Trophoblast cell (in vitro differentiated cells and primary cell): Measurements from ENCODE around the gene STXBP3.

Experiments
- DNase-seq, 2 donors: peaks; one replicate each; pipeline ENCODE4 v3.0.0-alpha.2; 2016
- H2AFZ ChIP-seq: 2 replicates; pipeline ENCODE4 v1.6.1; 2013; ENCODE audit warnings: low read length, moderate library complexity, mild to moderate bottlenecking; ENCODE audit not compliant: insufficient read depth, poor library complexity
- H2AK5ac ChIP-seq: 2 replicates; pipeline ENCODE4 v1.6.1; 2013; ENCODE audit warnings: mild to moderate bottlenecking, low read length
- H2BK120ac ChIP-seq: 2 replicates; pipeline ENCODE4 v1.6.1; 2013; ENCODE audit warnings: low read length, mild to moderate bottlenecking, moderate library complexity; ENCODE audit not compliant: insufficient read depth, poor library complexity
- H2BK12ac ChIP-seq: 2 replicates; pipeline ENCODE4 v1.6.1; 2013; ENCODE audit warnings: mild to moderate bottlenecking, low read length, moderate library complexity
- H2BK5ac ChIP-seq: 2 replicates; pipeline ENCODE4 v1.6.1; 2013; ENCODE audit warnings: low read length, low read depth, moderate library complexity, mild to moderate bottlenecking; ENCODE audit not compliant: poor library complexity
- H3K14ac ChIP-seq: 2 replicates; pipeline ENCODE4 v1.6.1; 2013; ENCODE audit warnings: mild to moderate bottlenecking, low read length
- H3K18ac ChIP-seq: 2 replicates; pipeline ENCODE4 v1.6.1; 2013; ENCODE audit warnings: mild to moderate bottlenecking, low read length
- H3K23ac ChIP-seq: 2 replicates; pipeline ENCODE4 v1.6.1; 2013; ENCODE audit warnings: low read length
- H3K27ac ChIP-seq: 2 replicates; pipeline ENCODE4 v1.5.1; 2013; ENCODE audit warnings: low read depth, mild to moderate bottlenecking, inconsistent platforms, low read length, moderate library complexity
- H3K27me3 ChIP-seq: 2 replicates; pipeline ENCODE4 v1.6.1; 2013; ENCODE audit warnings: inconsistent platforms, mild to moderate bottlenecking, low read length, moderate library complexity; ENCODE audit not compliant: insufficient read depth
- H3K36me3 ChIP-seq, 2 experiments: 1 replicate in 1 of 2; 2 replicates in 1 of 2; pipeline ENCODE4 v1.6.1; 2013; ENCODE audit warnings: low read length in 2 of 2, mild to moderate bottlenecking in 2 of 2, moderate library complexity in 1 of 2; ENCODE audit not compliant: insufficient read depth in 2 of 2, control insufficient read depth in 1 of 2
- H3K4ac ChIP-seq: 2 replicates; pipeline ENCODE4 v1.6.1; 2013; ENCODE audit warnings: low read depth, mild to moderate bottlenecking, low read length, moderate library complexity
- H3K4me1 ChIP-seq, 2 experiments: 1 replicate in 1 of 2; 2 replicates in 1 of 2; pipeline ENCODE4 v1.6.1; 2013; ENCODE audit warnings: low read length in 2 of 2, mild to moderate bottlenecking in 2 of 2, moderate library complexity in 1 of 2; ENCODE audit not compliant: insufficient read depth in 2 of 2, control insufficient read depth in 1 of 2
- H3K4me2 ChIP-seq: 2 replicates; pipeline ENCODE4 v1.6.1; 2013; ENCODE audit warnings: inconsistent platforms, mild to moderate bottlenecking, low read length, moderate library complexity
- H3K4me3 ChIP-seq: 2 replicates; pipeline ENCODE4 v1.5.1; 2013; ENCODE audit warnings: mild to moderate bottlenecking, low read depth, low read length, inconsistent platforms
- H3K79me1 ChIP-seq: one replicate; pipeline ENCODE4 v1.6.1; 2013; ENCODE audit warnings: low read length
- H3K79me2 ChIP-seq: 2 replicates; pipeline ENCODE4 v1.6.1; 2013; ENCODE audit warnings: low read length, mild to moderate bottlenecking; ENCODE audit not compliant: control insufficient read depth, insufficient read depth, poor library complexity
- H3K9ac ChIP-seq: 2 replicates; pipeline ENCODE4 v1.6.1; 2013; ENCODE audit warnings: mild to moderate bottlenecking, low read length
- H3K9me3 ChIP-seq: 2 replicates; pipeline ENCODE4 v1.6.1; 2013; ENCODE audit warnings: low read depth, mild to moderate bottlenecking, control low read depth, inconsistent platforms, low read length; ENCODE audit not compliant: insufficient read depth
- H4K12ac ChIP-seq: 2 replicates; pipeline ENCODE4 v1.6.1; 2013; ENCODE audit warnings: low read depth, mild to moderate bottlenecking, low read length, moderate library complexity
- H4K8ac ChIP-seq: 2 replicates; pipeline ENCODE4 v1.6.1; 2013; ENCODE audit warnings: low read depth, mild to moderate bottlenecking, low read length, moderate library complexity
- H4K91ac ChIP-seq: one replicate; pipeline ENCODE4 v1.6.1; 2013; ENCODE audit warnings: low read depth, mild to moderate bottlenecking, low read length, moderate library complexity
- WGBS: extraction: QIAGEN DNeasy Blood & Tissue Kit; methylation state at CpG from one replicate; pipeline ENCODE4 v1.1.7; 2013; ENCODE audit warnings: missing lambda C conversion rate; ENCODE audit not compliant: insufficient read length, insufficient coverage; ENCODE audit errors: extremely low coverage; 5-methylcytosine and 5-hydroxymethylcytosine counted together

The STXBP3 gene

GRCh38 chr1:108843390-108844137 lies 97.1 kb downstream of the STXBP3 start:
- H4K12ac ChIP-seq: no peak overlapping the region
- peaks cover 10% of the 10 kb centered on the region for H3K79me2 ChIP-seq
- peaks cover 17 to 19% of the 10 kb centered on the region in 2 experiments for H3K4me1 ChIP-seq
- no peak overlapping the region for H2BK12ac ChIP-seq
- H3K4me3 ChIP-seq: no peak overlapping the region
- H3K9ac ChIP-seq: no peak overlapping the region
- H2BK120ac ChIP-seq: peak overlapping the region; percentile 4
- peak in 1 of 2 donors; percentile 17 for DNase-seq
- no peak overlapping the region for H3K18ac ChIP-seq
- H3K23ac ChIP-seq: no peak overlapping the region
- no peak overlapping the region for H3K27ac ChIP-seq
- H4K91ac ChIP-seq: no peak overlapping the region
- no peak overlapping the region for H2AFZ ChIP-seq
- no peak overlapping the region for H3K4me2 ChIP-seq
- H3K79me1 ChIP-seq: peaks cover 20% of the 10 kb centered on the region
- H3K4ac ChIP-seq: peak overlapping the region; percentile 37
- H2AK5ac ChIP-seq: no peak overlapping the region
- WGBS: no CpG with 5 or more reads among the region's 3 CpGs
- H3K9me3 ChIP-seq: no peaks in the 10 kb centered on the region
- no peaks in the 10 kb centered on the region for H3K36me3 ChIP-seq
- H3K14ac ChIP-seq: no peak overlapping the region
- no peaks in the 10 kb centered on the region for H3K27me3 ChIP-seq
- peak overlapping the region; percentile 2 for H2BK5ac ChIP-seq
- no peak overlapping the region for H4K8ac ChIP-seq

GRCh38 chr1:108845446-108845845 lies 99.0 kb downstream of the STXBP3 start:
- peak overlapping the region; percentile 95 for H3K18ac ChIP-seq
- H2AK5ac ChIP-seq: peak overlapping the region; percentile 55
- no CpG with 5 or more reads among the region's 4 CpGs for WGBS
- peak overlapping the region; percentile 81 for H3K14ac ChIP-seq
- H3K23ac ChIP-seq: no peak overlapping the region
- H3K9me3 ChIP-seq: no peaks in the 10 kb centered on the region
- peaks cover 20% of the 10 kb centered on the region for H3K79me1 ChIP-seq
- DNase-seq: peak in 1 of 2 donors; percentile 33
- H3K79me2 ChIP-seq: peaks cover 10% of the 10 kb centered on the region
- H3K4ac ChIP-seq: peak overlapping the region; percentile 42
- no peak overlapping the region for H3K9ac ChIP-seq
- peak overlapping the region; percentile 90 for H3K27ac ChIP-seq
- peak overlapping the region; percentile 90 for H2BK5ac ChIP-seq
- no peak overlapping the region for H3K4me3 ChIP-seq
- H4K91ac ChIP-seq: peak overlapping the region; percentile 98
- H2AFZ ChIP-seq: peak overlapping the region; percentile 77
- H3K4me1 ChIP-seq: peaks cover 17 to 19% of the 10 kb centered on the region in 2 experiments
- peak overlapping the region; percentile 51 for H4K12ac ChIP-seq
- peak overlapping the region; percentile 83 for H2BK120ac ChIP-seq
- no peaks in the 10 kb centered on the region for H3K36me3 ChIP-seq
- peak overlapping the region; percentile 44 for H4K8ac ChIP-seq
- no peak overlapping the region for H3K4me2 ChIP-seq
- peak overlapping the region; percentile 99 for H2BK12ac ChIP-seq
- no peaks in the 10 kb centered on the region for H3K27me3 ChIP-seq

GRCh38 chr1:108845991-108846390 lies 99.5 kb downstream of the STXBP3 start:
- no peak overlapping the region for H4K12ac ChIP-seq
- H2AK5ac ChIP-seq: no peak overlapping the region
- no peak overlapping the region for H2BK5ac ChIP-seq
- no peak overlapping the region for H2BK12ac ChIP-seq
- H3K23ac ChIP-seq: no peak overlapping the region
- peak overlapping the region; percentile 35 for H3K4me2 ChIP-seq
- H3K79me2 ChIP-seq: peaks cover 10% of the 10 kb centered on the region
- H3K4ac ChIP-seq: no peak overlapping the region
- no peak overlapping the region for H3K14ac ChIP-seq
- no peaks in the 10 kb centered on the region for H3K9me3 ChIP-seq
- no peak overlapping the region for H4K8ac ChIP-seq
- peaks cover 17 to 19% of the 10 kb centered on the region in 2 experiments for H3K4me1 ChIP-seq
- no peaks in the 10 kb centered on the region for H3K36me3 ChIP-seq
- no peak overlapping the region for H3K4me3 ChIP-seq
- no peaks in the 10 kb centered on the region for H3K27me3 ChIP-seq
- peak; percentile 93 for DNase-seq
- no peak overlapping the region for H3K9ac ChIP-seq
- H4K91ac ChIP-seq: no peak overlapping the region
- WGBS: no CpG with 5 or more reads among the region's 6 CpGs
- peak overlapping the region; percentile 35 for H2AFZ ChIP-seq
- no peak overlapping the region for H3K18ac ChIP-seq
- peaks cover 20% of the 10 kb centered on the region for H3K79me1 ChIP-seq
- H2BK120ac ChIP-seq: peak overlapping the region; percentile 83
- H3K27ac ChIP-seq: peak overlapping the region; percentile 90

DNA sequence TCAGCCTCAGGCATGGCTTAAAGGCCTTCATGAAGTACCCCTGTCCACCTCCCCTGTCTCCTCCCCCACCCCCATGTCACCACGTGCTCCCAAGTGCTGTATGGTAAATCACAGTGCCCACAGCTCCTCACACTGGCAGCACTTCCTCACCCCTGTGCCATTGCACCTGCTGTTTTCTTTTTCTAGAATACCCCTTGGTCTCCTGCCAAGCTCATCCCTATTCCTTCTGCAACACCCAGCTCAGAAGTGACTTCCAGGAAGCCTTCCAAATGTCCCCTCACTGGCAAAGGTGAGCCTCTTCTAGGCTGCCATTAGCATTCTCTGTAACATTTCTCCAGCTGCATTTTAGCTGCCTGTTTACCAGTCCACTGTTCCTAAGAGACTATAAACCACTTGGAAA lies 101.0 kb downstream of the STXBP3 start:
- Histone ChIP-seq H3K27me3 (no peaks in the 10 kb centered on the region), H4K91ac (peak overlapping the region; percentile 41), H3K4me1 (peaks cover 17 to 19% of the 10 kb centered on the region in 2 experiments), H3K79me2 (peaks cover 10% of the 10 kb centered on the region), H4K12ac (no peak overlapping the region), H3K18ac (no peak overlapping the region), H3K4me2 (no peak overlapping the region), H2BK12ac (peak overlapping the region; percentile 10), H3K4me3 (no peak overlapping the region), H2AFZ (no peak overlapping the region), H3K79me1 (peaks cover 19% of the 10 kb centered on the region), H4K8ac (no peak overlapping the region), H3K14ac (no peak overlapping the region), H2AK5ac (peak overlapping the region; percentile 7), H3K23ac (no peak overlapping the region), H2BK120ac (no peak overlapping the region), H3K4ac (no peak overlapping the region), H3K27ac (no peak overlapping the region), H3K36me3 (no peaks in the 10 kb centered on the region), H2BK5ac (no peak overlapping the region), H3K9ac (no peak overlapping the region), H3K9me3 (no peaks in the 10 kb centered on the region)
- no CpG with 5 or more reads among the region's 1 CpG for WGBS
- DNase-seq: no peak
